Femur (tissue), 1 donor: Measurements from ENCODE around the gene KRT73.

ENCODE experiments used
- DNase-seq: peaks from one replicate; pipeline ENCODE4 v3.0.0-alpha.2; 2017

The KRT73 gene

GRCh38 chr12:52617403-52617785 is 965 bp downstream of the KRT73 start:
- DNase-seq: no peak

GRCh38 chr12:52616680-52617402 is 1.5 kb downstream of the KRT73 start:
- DNase-seq: no peak

GRCh38 chr12:52615912-52616311 is 2.4 kb downstream of the KRT73 start:
- no peak for DNase-seq

- DNase-seq: no peak
Observed at GRCh38 chr12:52615208-52615868, 3.0 kb downstream of the KRT73 start.

- DNase-seq: no peak
Observed at GRCh38 chr12:52614381-52615207, 3.8 kb downstream of the KRT73 start.

- no peak for DNase-seq
Observed at GRCh38 chr12:52613384-52614030, 4.9 kb downstream of the KRT73 start.

- DNase-seq: no peak
Observed at GRCh38 chr12:52612431-52613383, 5.7 kb downstream of the KRT73 start.

GRCh38 chr12:52611080-52611468 is 7.3 kb downstream of the KRT73 start:
- no peak for DNase-seq

GRCh38 chr12:52608826-52609630 is 9.3 kb downstream of the KRT73 start:
- no peak for DNase-seq

GRCh38 chr12:52608161-52608560 is 10.2 kb downstream of the KRT73 start:
- no peak for DNase-seq

- DNase-seq: no peak
Observed at GRCh38 chr12:52607314-52607713, 11.0 kb downstream of the KRT73 start.

GRCh38 chr12:52606581-52607218 is 11.7 kb downstream of the KRT73 start:
- no peak for DNase-seq

GRCh38 chr12:52606096-52606495 is 12.3 kb downstream of the KRT73 start:
- DNase-seq: no peak

- no peak for DNase-seq
Observed at GRCh38 chr12:52605542-52605941, 12.8 kb downstream of the KRT73 start.

- no peak for DNase-seq
Observed at GRCh38 chr12:52604859-52605258, 13.5 kb downstream of the KRT73 start.

GRCh38 chr12:52603314-52603713 is 15.0 kb downstream of the KRT73 start:
- no peak for DNase-seq

GRCh38 chr12:52602552-52602951 is 15.8 kb downstream of the KRT73 start:
- no peak for DNase-seq

GRCh38 chr12:52601671-52602070 is 16.7 kb downstream of the KRT73 start:
- DNase-seq: no peak

GRCh38 chr12:52600941-52601481 is 17.3 kb downstream of the KRT73 start, which contains the start of gene KRT72:
Gene KRT72 (minus strand): TSS chr12:52601463. CDS start chr12:52601452, 11 bp downstream.
- no peak for DNase-seq

- no peak for DNase-seq
Observed at GRCh38 chr12:52600475-52600874, 17.9 kb downstream of the KRT73 start.
